HG02610 (cell line): ENCODE measurements around the gene RFXAP.

ENCODE experiments used
- ATAC-seq: cut with Tn5 transposase; IDR thresholded peaks from one replicate; pipeline ENCODE4 v1.9.1; 2021; ENCODE audit warnings: mild to moderate bottlenecking, moderate library complexity; ENCODE audit not compliant: unreplicated experiment

Gene RFXAP

GRCh38 chr13:36862722-36863121 is 43.7 kb downstream of the RFXAP start:
- no peak for ATAC-seq

GRCh38 chr13:36865265-36865664 is 46.2 kb downstream of the RFXAP start:
- no peak for ATAC-seq

- no peak for ATAC-seq
Measured at GRCh38 chr13:36866232-36866631, 47.2 kb downstream of the RFXAP start.

- ATAC-seq, result no peak
Measured at GRCh38 chr13:36870050-36870692, 51.1 kb downstream of the RFXAP start.

GRCh38 chr13:36872621-36873020 is 53.6 kb downstream of the RFXAP start:
- no peak for ATAC-seq

- ATAC-seq, result no peak
Measured at GRCh38 chr13:36875431-36875830, 56.4 kb downstream of the RFXAP start.

DNA sequence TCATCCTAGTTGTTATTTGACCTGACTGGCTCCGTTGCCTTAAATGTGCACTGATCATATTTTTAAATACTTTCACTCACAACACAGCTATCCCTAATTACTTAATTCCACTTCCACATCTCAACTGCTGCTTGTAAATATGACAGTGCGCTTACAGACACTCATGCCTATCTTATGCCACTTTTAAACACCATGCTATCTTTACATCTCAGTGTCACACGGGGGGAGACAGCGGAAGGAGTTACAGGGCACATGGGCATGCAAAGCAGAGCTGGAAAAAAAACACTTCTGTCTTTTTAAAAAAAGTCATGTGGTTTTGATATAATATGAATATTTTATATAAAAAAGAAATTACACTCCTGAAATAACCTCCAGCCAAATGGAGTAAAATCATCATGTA is 56.9 kb downstream of the RFXAP start:
- no peak for ATAC-seq
